Skeletal muscle tissue (tissue), 4 donors: Measurements from ENCODE around the gene RIOK2. TPM values are rescaled to one million over a fixed set of nuclear protein-coding genes. Genes with fewer than 3 reads are reported as not detected.
"Not testable (repeated sequence)": the region's sequence is repeated elsewhere in the genome, so short reads cannot be mapped to it uniquely, and the experiment has no call there.

Source experiments
- H3K27ac ChIP-seq: one replicate; pipeline ENCODE4 v1.7.0; 2013; ENCODE audit warnings: mild to moderate bottlenecking, low read depth, low read length, inconsistent platforms
- H3K27me3 ChIP-seq, 3 donors: one replicate each; pipeline ENCODE4 v1.7.0; 2013; ENCODE audit warnings: low read length in 3 of 3; ENCODE audit not compliant: control insufficient read depth in 3 of 3, insufficient read depth in 3 of 3
- H3K36me3 ChIP-seq, 3 donors: one replicate each; pipeline ENCODE4 v1.7.0; 2013; ENCODE audit warnings: low read length in 3 of 3; ENCODE audit not compliant: control insufficient read depth in 3 of 3, insufficient read depth in 3 of 3
- H3K4me1 ChIP-seq, 3 donors: one replicate each; pipeline ENCODE4 v1.7.0; 2013; ENCODE audit warnings: low read length in 3 of 3, mild to moderate bottlenecking in 3 of 3; ENCODE audit not compliant: control insufficient read depth in 3 of 3, insufficient read depth in 3 of 3
- H3K4me3 ChIP-seq, 3 donors: one replicate each; pipeline ENCODE4 v1.7.0; 2013; ENCODE audit warnings: low read length in 3 of 3
- H3K9ac ChIP-seq, 3 donors: one replicate each; pipeline ENCODE4 v1.7.0; 2013; ENCODE audit warnings: low read length in 3 of 3, mild to moderate bottlenecking in 3 of 3, moderate library complexity in 2 of 3, low read depth in 1 of 3
- H3K9me3 ChIP-seq, 3 donors: one replicate each; pipeline ENCODE4 v1.7.0; 2013; ENCODE audit warnings: low read length in 3 of 3; ENCODE audit not compliant: control insufficient read depth in 3 of 3
- total RNA-seq: library from RNA; depleted of rRNA; stranded (reverse); fragments of >200 nt; gene quantifications from one replicate; pipeline ENCODE4 v1.2.3, GENCODE V29; 2014
- donor health status: Osteomylitis.

RIOK2 gene
- total RNA-seq, 1 donor from 2014 or later = 23.5 TPM

- no peaks in the 10 kb centered on the region for H3K4me1 ChIP-seq
- H3K4me3 ChIP-seq = no peak overlapping the region
Measured at GRCh38 chr5:97208184-97208713, 25.2 kb upstream of the RIOK2 start.

GRCh38 chr5:97194366-97194765 lies 11.3 kb upstream of the RIOK2 start:
- Histone ChIP-seq H3K36me3 (no peaks in the 10 kb centered on the region), H3K9me3 (no peaks in the 10 kb centered on the region), H3K27me3 (no peaks in the 10 kb centered on the region), H3K27ac (no peak overlapping the region), H3K4me1 (no peaks in the 10 kb centered on the region), H3K9ac (no peak overlapping the region), H3K4me3 (no peak overlapping the region)

More at GRCh38 chr5:97208184-97208713, 25.2 kb upstream of the RIOK2 start:
- no peak overlapping the region for H3K9ac ChIP-seq
- H3K9me3 ChIP-seq = no peaks in the 10 kb centered on the region
- H3K36me3 ChIP-seq = no peaks in the 10 kb centered on the region
- no peaks in the 10 kb centered on the region for H3K27me3 ChIP-seq
- H3K27ac ChIP-seq = no peak overlapping the region

GRCh38 chr5:97193355-97193688 lies 10.3 kb upstream of the RIOK2 start:
- H3K9ac ChIP-seq = no peak overlapping the region
- no peaks in the 10 kb centered on the region for H3K9me3 ChIP-seq
- no peaks in the 10 kb centered on the region for H3K36me3 ChIP-seq
- no peaks in the 10 kb centered on the region for H3K27me3 ChIP-seq
- H3K27ac ChIP-seq = no peak overlapping the region
- no peaks in the 10 kb centered on the region for H3K4me1 ChIP-seq
- H3K4me3 ChIP-seq = no peak overlapping the region

GRCh38 chr5:97192580-97193354 lies 9.7 kb upstream of the RIOK2 start:
- Histone ChIP-seq H3K27me3 (no peaks in the 10 kb centered on the region), H3K9ac (no peak overlapping the region), H3K4me3 (no peak overlapping the region), H3K9me3 (no peaks in the 10 kb centered on the region), H3K4me1 (no peaks in the 10 kb centered on the region), H3K27ac (no peak overlapping the region), H3K36me3 (no peaks in the 10 kb centered on the region)

- Histone ChIP-seq H3K4me1 (no peaks in the 10 kb centered on the region), H3K27me3 (no peaks in the 10 kb centered on the region), H3K9ac (no peak overlapping the region), H3K36me3 (no peaks in the 10 kb centered on the region), H3K9me3 (no peaks in the 10 kb centered on the region), H3K4me3 (no peak overlapping the region), H3K27ac (no peak overlapping the region)
Measured at GRCh38 chr5:97191893-97192292, 8.8 kb upstream of the RIOK2 start.

GRCh38 chr5:97189523-97189922 lies 6.5 kb upstream of the RIOK2 start:
- not testable (repeated sequence) for H3K4me1 ChIP-seq, H3K4me3 ChIP-seq, H3K27ac ChIP-seq, H3K9ac ChIP-seq, H3K27me3 ChIP-seq, H3K36me3 ChIP-seq, H3K9me3 ChIP-seq

- Histone ChIP-seq H3K27ac (peak overlapping the region; percentile 96), H3K4me1 (peaks cover 7 to 24% (median 15%) of the 10 kb centered on the region in 3 donors), H3K4me3 (peak overlapping the region; percentile 90 to 97 (median 93)), H3K9ac (peak overlapping the region; percentile 92 to 95 (median 92)), H3K36me3 (peaks cover 0 to 5% (median 1%) of the 10 kb centered on the region in 3 donors), H3K9me3 (no peaks in the 10 kb centered on the region), H3K27me3 (no peaks in the 10 kb centered on the region)
Measured at GRCh38 chr5:97183930-97184213, 825 bp upstream of the RIOK2 start.

- Histone ChIP-seq H3K36me3 (peaks cover 10 to 14% (median 12%) of the 10 kb centered on the region in 3 donors), H3K4me1 (peaks cover 7 to 24% (median 15%) of the 10 kb centered on the region in 3 donors)
Measured at GRCh38 chr5:97182571-97183099, 412 bp downstream of the RIOK2 start.

GRCh38 chr5:97181856-97182545 lies 1.0 kb downstream of the RIOK2 start:
- Histone ChIP-seq H3K36me3 (peaks cover 14 to 20% (median 14%) of the 10 kb centered on the region in 3 donors), H3K27ac (peak overlapping the region; percentile 96), H3K9ac (peak overlapping the region; percentile 92 to 95 (median 92)), H3K4me1 (peaks cover 7 to 24% (median 15%) of the 10 kb centered on the region in 3 donors), H3K27me3 (no peaks in the 10 kb centered on the region), H3K4me3 (peak overlapping the region; percentile 90 to 97 (median 93)), H3K9me3 (no peaks in the 10 kb centered on the region)

More at GRCh38 chr5:97182571-97183099, 412 bp downstream of the RIOK2 start:
- peak overlapping the region; percentile 96 for H3K27ac ChIP-seq
- peak overlapping the region; percentile 90 to 97 (median 93) for H3K4me3 ChIP-seq
- no peaks in the 10 kb centered on the region for H3K27me3 ChIP-seq
- no peaks in the 10 kb centered on the region for H3K9me3 ChIP-seq
- peak overlapping the region; percentile 92 to 95 (median 92) for H3K9ac ChIP-seq

- not testable (repeated sequence) for H3K27me3 ChIP-seq, H3K9me3 ChIP-seq, H3K9ac ChIP-seq, H3K4me3 ChIP-seq, H3K27ac ChIP-seq
- Histone ChIP-seq H3K36me3 (peaks cover 27 to 38% (median 35%) of the 10 kb centered on the region in 3 donors), H3K4me1 (peaks cover 7 to 24% (median 15%) of the 10 kb centered on the region in 3 donors)
Measured at GRCh38 chr5:97179457-97179856, 3.6 kb downstream of the RIOK2 start.
